Breast epithelium (tissue), 4 donors: ENCODE measurements around the gene SMCO1. TPM values are rescaled to one million over a fixed set of nuclear protein-coding genes. Genes with fewer than 3 reads are reported as not detected.

ENCODE experiments used
- DNase-seq, 2 donors: peaks; one replicate each; pipeline ENCODE4 v3.0.0-alpha.2; 2019; ENCODE audit warnings: low spot score in 2 of 2
- H3K27ac ChIP-seq, 2 donors: fragments of 200-600 bp; sonication (generic) in 1 of 2; one replicate each; pipeline ENCODE4 v1.5.1; 2016 to 2019; ENCODE audit warnings: mild to moderate bottlenecking in 1 of 2
- H3K27me3 ChIP-seq, 2 donors: fragments of 200-600 bp; sonication (generic) in 1 of 2; one replicate each; pipeline versions ENCODE4 v1.5.1 to v1.6.0; 2017 to 2019; ENCODE audit warnings: control low read depth in 1 of 2, mild to moderate bottlenecking in 1 of 2
- H3K36me3 ChIP-seq: fragments of 200-600 bp; one replicate; pipeline ENCODE4 v1.5.1; 2019
- H3K4me1 ChIP-seq, 2 donors: fragments of 200-600 bp; sonication (generic); one replicate each; pipeline ENCODE4 v1.5.1; 2016 to 2019; ENCODE audit warnings: control low read depth in 1 of 2
- H3K4me3 ChIP-seq, 3 donors: fragments of 200-600 bp; sonication (generic); 1 replicate in 2 of 3; 2 replicates in 1 of 3; pipeline ENCODE4 v1.5.1; 2016 to 2019; ENCODE audit warnings: mild to moderate bottlenecking in 3 of 3, moderate library complexity in 2 of 3
- H3K9me3 ChIP-seq, 2 donors: fragments of 200-600 bp; sonication (generic) in 1 of 2; one replicate each; pipeline ENCODE4 v1.5.1; 2016 to 2019; ENCODE audit warnings: control low read depth in 1 of 2
- CTCF ChIP-seq, 3 donors: fragments of 450-650 bp; IDR thresholded peaks; one replicate each; pipeline ENCODE4 v1.5.1; 2016 to 2017; ENCODE audit warnings: antibody characterized with exemption in 3 of 3, mild to moderate bottlenecking in 3 of 3, moderate library complexity in 3 of 3
- POLR2A ChIP-seq: fragments of 450-650 bp; IDR thresholded peaks from one replicate; pipeline ENCODE4 v1.6.1; 2016; ENCODE audit warnings: antibody characterized with exemption, mild to moderate bottlenecking, moderate library complexity
- POLR2AphosphoS5 ChIP-seq, 3 donors: sonication (generic); formaldehyde crosslinking; IDR thresholded peaks; one replicate each; pipeline ENCODE4 v1.6.1; 2017; ENCODE audit warnings: antibody characterized with exemption in 3 of 3
- intact Hi-C: fragments of 100-400 bp; cut with DNase I; formaldehyde crosslinking; loops from one replicate; pipeline ENCODE4 v1.15.1; 2023; ENCODE audit warnings: low total_unique reads
- total RNA-seq, 3 donors: library from RNA; depleted of rRNA; stranded (reverse); fragments of >200 nt; gene quantifications; one replicate each; pipeline ENCODE4 v1.1.0, GENCODE V29; 2016

The SMCO1 gene
- total RNA-seq, 3 donors from 2014 or later = not detected

GRCh38 chr3:196501316-196502044 lies 13.7 kb downstream of the SMCO1 start:
- peak overlapping the region; percentile 81 to 96 (median 96) for H3K4me3 ChIP-seq
- H3K27me3 ChIP-seq = no peaks in the 10 kb centered on the region
- DNase-seq = no peak
- H3K4me1 ChIP-seq = no peaks in the 10 kb centered on the region
- TF ChIP-seq POLR2A (no peak), CTCF (IDR thresholded peaks at IDR 0.05) (no peak), POLR2AphosphoS5 (IDR thresholded peaks at IDR 0.05) (no peak)
- H3K9me3 ChIP-seq = peaks cover 0 to 4% of the 10 kb centered on the region in 2 donors
- no peaks in the 10 kb centered on the region for H3K36me3 ChIP-seq
- intact Hi-C loops = no loop called here
- H3K27ac ChIP-seq = peak overlapping the region; percentile 14 to 29

- Histone ChIP-seq H3K27me3 (no peaks in the 10 kb centered on the region), H3K36me3 (no peaks in the 10 kb centered on the region), H3K9me3 (no peaks in the 10 kb centered on the region), H3K4me1 (no peaks in the 10 kb centered on the region), H3K4me3 (peak overlapping the region; percentile 81 to 96 (median 96)), H3K27ac (peak overlapping the region in 1 of 2 donors; percentile 29)
- TF ChIP-seq POLR2AphosphoS5 (IDR thresholded peaks at IDR 0.05) = no peak
- DNase-seq = no peak
- intact Hi-C loops = no loop called here
Observed at GRCh38 chr3:196499807-196500524, 15.2 kb downstream of the SMCO1 start.

- no peaks in the 10 kb centered on the region for H3K4me1 ChIP-seq
- H3K4me3 ChIP-seq = no peak overlapping the region
- intact Hi-C loops = no loop called here
- no peak for DNase-seq
- H3K27ac ChIP-seq = no peak overlapping the region
- no peaks in the 10 kb centered on the region for H3K9me3 ChIP-seq
- no peaks in the 10 kb centered on the region for H3K27me3 ChIP-seq
- no peaks in the 10 kb centered on the region for H3K36me3 ChIP-seq
- TF ChIP-seq POLR2AphosphoS5 (IDR thresholded peaks at IDR 0.05) = no peak
- no peak for TF ChIP-seq POLR2A
- TF ChIP-seq CTCF (IDR thresholded peaks at IDR 0.05) = no peak
Observed at GRCh38 chr3:196499061-196499460, 16.1 kb downstream of the SMCO1 start.

- Histone ChIP-seq H3K27ac (no peak overlapping the region), H3K4me1 (no peaks in the 10 kb centered on the region), H3K9me3 (no peaks in the 10 kb centered on the region), H3K4me3 (no peak overlapping the region), H3K36me3 (no peaks in the 10 kb centered on the region), H3K27me3 (no peaks in the 10 kb centered on the region)
- DNase-seq = no peak
- intact Hi-C loops = no loop called here
- TF ChIP-seq POLR2AphosphoS5 (IDR thresholded peaks at IDR 0.05) (no peak), CTCF (IDR thresholded peaks at IDR 0.05) (no peak), POLR2A (no peak)
Observed at GRCh38 chr3:196498297-196498696, 16.8 kb downstream of the SMCO1 start.

- Histone ChIP-seq H3K4me3 (no peak overlapping the region), H3K27ac (no peak overlapping the region), H3K4me1 (no peaks in the 10 kb centered on the region), H3K36me3 (no peaks in the 10 kb centered on the region), H3K9me3 (no peaks in the 10 kb centered on the region), H3K27me3 (no peaks in the 10 kb centered on the region)
- intact Hi-C loops = no loop called here
- DNase-seq = no peak
- TF ChIP-seq POLR2A = no peak
- TF ChIP-seq CTCF (IDR thresholded peaks at IDR 0.05) = no peak
- no peak for TF ChIP-seq POLR2AphosphoS5 (IDR thresholded peaks at IDR 0.05)
Observed at GRCh38 chr3:196496183-196496582, 19.0 kb downstream of the SMCO1 start.
